ENCODE measurements around the gene PPP1R3D.
"Not testable (repeated sequence)": the region's sequence is repeated elsewhere in the genome, so short reads cannot be mapped to it uniquely, and the experiment has no call there.

Gene PPP1R3D

DNA sequence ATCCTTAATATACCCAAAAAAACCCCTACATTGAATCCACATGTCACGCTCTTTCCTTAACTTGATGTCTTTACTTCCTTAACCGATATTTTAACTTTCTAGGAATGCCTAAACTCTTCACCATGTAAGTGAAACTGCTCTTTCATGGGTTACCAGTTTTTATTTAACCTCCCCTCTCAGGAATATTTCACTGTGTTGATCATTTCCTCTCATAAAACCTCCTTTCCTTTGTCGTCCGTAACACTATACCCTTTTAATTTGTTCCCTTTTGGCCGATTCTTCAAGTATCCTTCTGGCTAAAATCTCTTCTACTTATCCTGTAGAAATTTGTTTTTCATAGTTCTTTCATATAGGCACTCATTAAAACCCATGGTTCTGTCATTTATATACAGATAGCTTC, 31.2 kb downstream of the PPP1R3D start:
- no peak for DNase-seq

DNA sequence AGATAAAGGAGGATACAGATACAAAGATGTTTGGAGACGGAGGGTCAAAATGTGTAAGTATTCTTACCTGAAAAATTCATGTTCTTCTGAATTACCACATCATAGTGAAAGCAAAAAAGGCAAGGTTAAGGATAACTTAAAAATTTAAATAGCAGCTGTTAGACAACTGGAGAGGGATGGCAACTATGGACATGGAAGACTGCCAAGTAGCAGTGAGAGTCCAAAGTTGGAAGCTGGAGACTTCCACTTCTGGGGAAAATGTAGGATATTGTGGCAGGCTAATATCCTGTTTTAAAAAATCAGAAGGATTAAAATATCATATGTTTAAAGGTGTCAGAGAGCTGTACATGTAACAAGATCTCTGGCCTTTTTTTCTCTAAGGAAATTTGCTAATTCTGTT, 36.5 kb downstream of the PPP1R3D start:
- DNase-seq: peak; percentile 20

DNA sequence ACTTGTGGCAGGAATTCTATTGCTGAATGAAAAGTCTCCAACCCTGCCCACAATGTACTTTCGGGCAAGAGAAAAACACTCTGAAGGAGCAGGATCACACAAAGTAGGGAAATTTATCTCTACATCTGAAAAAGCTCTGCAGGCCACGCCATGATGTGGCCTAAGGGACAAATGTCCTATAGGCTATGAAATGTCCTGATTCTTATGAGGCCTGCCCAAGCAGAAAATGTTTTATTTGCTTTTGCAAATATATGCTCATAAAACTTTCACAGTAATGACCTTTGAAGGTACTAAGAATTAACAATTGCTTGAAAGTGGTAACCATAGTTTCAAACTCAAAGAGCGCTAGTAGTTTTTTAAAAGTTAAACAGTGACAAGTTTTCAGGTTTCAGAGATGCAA, 37.6 kb downstream of the PPP1R3D start:
- no peak for DNase-seq

DNA sequence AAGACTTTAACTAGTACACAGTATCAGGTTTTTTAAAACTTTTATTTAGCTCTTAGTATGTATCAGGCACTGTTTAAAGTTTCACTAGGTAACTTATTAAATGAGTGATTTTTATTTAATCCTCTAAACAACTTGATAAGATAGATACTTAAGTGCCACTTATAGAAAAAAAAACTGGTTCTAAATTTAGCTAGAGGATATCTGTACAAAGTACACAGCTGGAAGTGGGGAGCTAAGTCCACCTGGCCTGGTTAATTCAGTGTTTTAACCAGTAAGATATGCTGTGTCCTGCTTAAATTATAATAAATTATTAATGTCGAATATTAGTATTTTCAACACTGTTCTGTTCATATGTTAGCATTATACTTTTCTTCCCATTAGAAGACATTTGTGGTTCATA, 44.2 kb downstream of the PPP1R3D start:
- no peak for DNase-seq

DNA sequence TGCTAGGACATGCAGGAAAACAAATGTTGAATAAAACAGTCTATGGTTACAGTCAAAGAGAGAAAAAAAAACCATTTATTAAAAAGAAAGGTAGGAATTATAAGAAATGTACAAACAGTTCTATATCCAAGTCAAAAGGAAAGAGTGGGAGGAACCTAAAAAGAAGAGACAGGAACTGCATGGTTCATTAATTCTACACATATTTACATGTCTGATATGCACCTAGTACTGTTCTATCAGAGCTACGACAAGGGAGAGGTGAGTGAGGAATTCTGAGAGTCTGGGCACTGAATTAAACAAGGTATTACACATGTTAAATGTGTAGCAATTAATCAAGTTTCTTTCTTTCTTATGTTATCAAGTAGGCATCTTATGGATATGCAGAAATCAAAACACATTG, 48.5 kb downstream of the PPP1R3D start:
- DNase-seq: no peak

DNA sequence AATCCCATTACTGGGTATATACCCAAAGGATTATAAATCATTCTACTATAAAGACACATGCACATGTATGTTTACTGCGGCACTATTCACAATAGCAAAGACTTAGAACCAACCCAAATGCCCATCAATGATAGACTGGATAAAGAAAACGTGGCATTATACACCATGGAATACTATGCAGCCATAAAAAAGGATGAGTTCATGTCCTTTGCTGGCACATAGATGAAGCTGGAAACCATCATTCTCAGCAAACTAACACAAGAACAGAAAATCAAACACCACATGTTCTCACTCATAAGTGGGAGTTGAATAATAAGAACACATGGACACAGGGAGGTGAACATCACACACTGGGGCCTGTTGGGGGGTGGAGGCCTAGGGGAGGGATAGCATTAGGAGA, 50.1 kb downstream of the PPP1R3D start:
- DNase-seq: not testable (repeated sequence)

DNA sequence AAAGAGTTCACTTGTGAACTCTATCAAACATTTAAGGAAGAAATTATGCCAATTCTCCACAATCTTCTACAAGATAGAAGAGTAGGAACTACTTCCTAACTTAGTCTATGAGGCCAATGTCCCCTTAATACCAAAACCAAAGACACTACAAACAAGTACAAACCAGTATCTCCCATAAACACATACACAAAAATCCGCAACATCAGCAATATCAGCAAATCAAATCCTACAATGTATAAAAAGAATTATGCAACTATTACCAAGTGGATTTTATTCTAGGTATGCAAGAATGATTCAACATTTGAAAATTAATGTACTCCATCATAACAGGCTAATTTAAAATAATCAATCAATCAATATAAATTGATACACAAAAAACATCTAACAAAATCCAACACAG, 52.1 kb downstream of the PPP1R3D start:
- DNase-seq: no peak
